IMR-90 (cell line): ENCODE results near the gene NEUROD2. TPM values are rescaled to one million over a fixed set of nuclear protein-coding genes. Genes with fewer than 3 reads are reported as not detected.

Source experiments
- ATAC-seq: fragments of 200-7000 bp; cut with Tn5 transposase; 2 replicates; pipeline ENCODE4 v1.9.1; 2020; ENCODE audit warnings: low read depth, mild to moderate bottlenecking, moderate library complexity
- BruUV-seq: library from RNA; stranded (reverse); fragments of 400-500 nt; replicated peaks from 2 replicates; lab custom pipeline; 2021; lab: Mats Ljungman, UMichigan
- CTCF ChIA-PET: fragments of 300-600 bp; formaldehyde crosslinking; extraction: SDS; loops from one replicate; lab custom pipeline; 2021; ENCODE audit warnings: antibody characterized with exemption; lab: Yijun Ruan, JAX
- POLR2A ChIA-PET: fragments of 300-600 bp; sonication (Branson Sonifier 250); formaldehyde crosslinking; loops from one replicate; lab custom pipeline; 2022; ENCODE audit warnings: antibody characterized with exemption; ENCODE audit not compliant: unreplicated experiment; lab: Charles Lee
- DNase-seq: peaks from one replicate; pipeline ENCODE4 v3.0.0; 2013
- H2AFZ ChIP-seq: replicated peaks from 2 replicates; pipeline ENCODE3; 2013; ENCODE audit warnings: low read length, mild to moderate bottlenecking; ENCODE audit not compliant: poor library complexity
- H2AK5ac ChIP-seq: 2 replicates; pipeline ENCODE4 v1.6.1; 2013; ENCODE audit warnings: low read depth, low read length, inconsistent platforms
- H2AK9ac ChIP-seq: replicated peaks from 2 replicates; pipeline ENCODE3; 2013; ENCODE audit warnings: mild to moderate bottlenecking, low read depth, low read length, moderate library complexity; ENCODE audit not compliant: poor library complexity
- H2BK120ac ChIP-seq: 2 replicates; pipeline ENCODE4 v1.6.1; 2013; ENCODE audit warnings: low read depth, low read length, inconsistent platforms
- H2BK15ac ChIP-seq: 3 replicates; pipeline ENCODE4 v1.6.1; 2013; ENCODE audit warnings: low read depth, low read length, inconsistent platforms
- H2BK20ac ChIP-seq: 2 replicates; pipeline ENCODE4 v1.6.1; 2013; ENCODE audit warnings: low read depth, mild to moderate bottlenecking, inconsistent platforms, low read length, moderate library complexity
- H2BK5ac ChIP-seq: 2 replicates; pipeline ENCODE4 v1.6.1; 2013; ENCODE audit warnings: mild to moderate bottlenecking, low read depth, low read length, inconsistent platforms; ENCODE audit not compliant: poor library complexity, severe bottlenecking
- H3K14ac ChIP-seq: replicated peaks from 2 replicates; pipeline ENCODE4 v1.6.1; 2013; ENCODE audit warnings: low read depth, low read length, inconsistent platforms
- H3K18ac ChIP-seq: 2 replicates; pipeline ENCODE4 v1.6.1; 2013; ENCODE audit warnings: low read depth, low read length, control low read depth
- H3K23ac ChIP-seq: 2 replicates; pipeline ENCODE4 v1.6.1; 2013; ENCODE audit warnings: low read depth, low read length, inconsistent platforms
- H3K27ac ChIP-seq: 2 replicates; pipeline ENCODE4 v1.5.1; 2013; ENCODE audit warnings: mild to moderate bottlenecking, control low read depth, low read length; ENCODE audit not compliant: insufficient read depth
- H3K27me3 ChIP-seq: 2 replicates; pipeline ENCODE4 v1.6.1; 2013; ENCODE audit warnings: low read length; ENCODE audit not compliant: control insufficient read depth, insufficient read depth
- H3K36me3 ChIP-seq: 2 replicates; pipeline ENCODE4 v1.6.1; 2013; ENCODE audit warnings: low read length, mixed read lengths; ENCODE audit not compliant: control insufficient read depth, insufficient read depth
- H3K4ac ChIP-seq: 2 replicates; pipeline ENCODE4 v1.6.1; 2013; ENCODE audit warnings: low read depth, low read length, inconsistent platforms
- H3K4me1 ChIP-seq: 2 replicates; pipeline ENCODE4 v1.6.1; 2013; ENCODE audit warnings: low read length, mixed read lengths; ENCODE audit not compliant: control insufficient read depth, insufficient read depth
- H3K4me2 ChIP-seq: 2 replicates; pipeline ENCODE4 v1.6.1; 2013; ENCODE audit warnings: low read depth, mild to moderate bottlenecking, control low read depth, low read length, moderate library complexity
- H3K4me3 ChIP-seq: 2 replicates; pipeline ENCODE4 v1.5.1; 2013; ENCODE audit warnings: low read depth, mild to moderate bottlenecking, control low read depth, low read length, moderate library complexity; ENCODE audit not compliant: insufficient read depth
- H3K56ac ChIP-seq: 2 replicates; pipeline ENCODE4 v1.6.1; 2013; ENCODE audit warnings: low read length, inconsistent platforms; ENCODE audit not compliant: insufficient read depth; ENCODE audit errors: extremely low read depth
- H3K79me1 ChIP-seq, 2 experiments: 2 replicates each; pipeline ENCODE4 v1.6.1; 2013; ENCODE audit warnings: low read length in 2 of 2, inconsistent platforms in 1 of 2, low read depth in 1 of 2
- H3K9ac ChIP-seq: 2 replicates; pipeline ENCODE4 v1.6.1; 2013; ENCODE audit warnings: low read depth, low read length, control low read depth
- H3K9me1 ChIP-seq: 2 replicates; pipeline ENCODE4 v1.6.1; 2013; ENCODE audit warnings: low read length, inconsistent platforms; ENCODE audit not compliant: insufficient read depth
- H3K9me3 ChIP-seq: 2 replicates; pipeline ENCODE4 v1.6.1; 2013; ENCODE audit warnings: low read length; ENCODE audit not compliant: control insufficient read depth, insufficient read depth
- H4K20me1 ChIP-seq: 2 replicates; pipeline ENCODE4 v1.6.1; 2013; ENCODE audit warnings: low read length, inconsistent platforms; ENCODE audit not compliant: insufficient read depth
- H4K5ac ChIP-seq: 2 replicates; pipeline ENCODE4 v1.6.1; 2013; ENCODE audit warnings: mild to moderate bottlenecking, low read depth, low read length, control low read depth
- H4K8ac ChIP-seq, 2 experiments: 2 replicates each; pipeline ENCODE4 v1.6.1; 2013; ENCODE audit warnings: low read depth in 2 of 2, low read length in 2 of 2, control low read depth in 1 of 2, inconsistent platforms in 1 of 2
- H4K91ac ChIP-seq: 2 replicates; pipeline ENCODE4 v1.6.1; 2013; ENCODE audit warnings: low read depth, low read length, inconsistent platforms; ENCODE audit not compliant: insufficient read depth
- BHLHE40 ChIP-seq: fragments of 150-350 bp; IDR thresholded peaks from 2 replicates; pipeline ENCODE4 v1.6.1; 2016; ENCODE audit warnings: mild to moderate bottlenecking, low read depth, low read length
- CHD1 ChIP-seq: IDR thresholded peaks from 2 replicates; pipeline ENCODE4 v1.6.1; 2012; ENCODE audit warnings: low read depth, low read length, improper control_type of control experiment
- MAFK ChIP-seq: IDR thresholded peaks from 2 replicates; pipeline ENCODE4 v1.6.1; 2012; ENCODE audit warnings: low read depth, low read length, improper control_type of control experiment
- MAZ ChIP-seq: IDR thresholded peaks from 2 replicates; pipeline ENCODE4 v1.6.1; 2012; ENCODE audit warnings: low read depth, mild to moderate bottlenecking, low read length, improper control_type of control experiment, moderate library complexity, borderline replicate concordance
- MXI1 ChIP-seq: IDR thresholded peaks from 2 replicates; pipeline ENCODE4 v1.6.1; 2012; ENCODE audit warnings: low read depth, mild to moderate bottlenecking, low read length, moderate library complexity, borderline replicate concordance
- NFE2L2 ChIP-seq: fragments of 150-350 bp; IDR thresholded peaks from 2 replicates; pipeline ENCODE4 v1.6.1; 2016; ENCODE audit warnings: low read depth, mild to moderate bottlenecking, low read length
- POLR2A ChIP-seq: IDR thresholded peaks from 2 replicates; pipeline ENCODE4 v1.6.1; 2012; ENCODE audit warnings: mild to moderate bottlenecking, low read depth, low read length
- RAD21 ChIP-seq: IDR thresholded peaks from 2 replicates; pipeline ENCODE4 v1.6.1; 2012; ENCODE audit warnings: low read length, improper control_type of control experiment
- RCOR1 ChIP-seq: IDR thresholded peaks from 2 replicates; pipeline ENCODE4 v1.6.1; 2012; ENCODE audit warnings: mild to moderate bottlenecking, low read length, improper control_type of control experiment; ENCODE audit not compliant: insufficient replicate concordance
- RFX5 ChIP-seq: IDR thresholded peaks from 2 replicates; pipeline ENCODE4 v1.8.0; 2012; ENCODE audit warnings: low read depth, mild to moderate bottlenecking, low read length, moderate library complexity
- SMC3 ChIP-seq: fragments of 150-350 bp; IDR thresholded peaks from 2 replicates; pipeline ENCODE4 v1.6.1; 2016; ENCODE audit warnings: low read depth, mild to moderate bottlenecking, antibody characterized with exemption, low read length, moderate library complexity
- USF2 ChIP-seq: fragments of 150-350 bp; IDR thresholded peaks from 2 replicates; pipeline ENCODE4 v1.6.1; 2017; ENCODE audit warnings: mild to moderate bottlenecking, antibody characterized with exemption, low read length, low read depth
- WGBS, 2 experiments: methylation state at CpG; one replicate each; pipeline versions ENCODE4 v1.1.5 to v1.1.7; 2013; ENCODE audit warnings: missing lambda C conversion rate in 2 of 2; ENCODE audit not compliant: insufficient read length in 1 of 2; ENCODE audit errors: extremely low coverage in 2 of 2; 5-methylcytosine and 5-hydroxymethylcytosine counted together
- dilution Hi-C: fragments of 300-500 bp; cut with HindIII; formaldehyde crosslinking; loops from one replicate; pipeline ENCODE4 v1.14.3; 2018; ENCODE audit warnings: low sequenced_read_pairs; ENCODE audit not compliant: unreplicated experiment
- in situ Hi-C: fragments of 300-500 bp; cut with MboI; formaldehyde crosslinking; loops from 3 replicates; pipeline ENCODE4 v1.14.3; 2019; ENCODE audit warnings: low sequenced_read_pairs, inconsistent platforms, mixed read lengths
- intact Hi-C: fragments of 100-400 bp; cut with micrococcal nuclease; formaldehyde crosslinking; loops from 2 replicates; pipeline ENCODE4 v1.10.0; 2022
- polyA plus RNA-seq, 3 experiments: library from polyadenylated mRNA; depleted of rRNA; stranded (reverse); fragments of >200 nt; gene quantifications; 2 replicates each; pipeline ENCODE4 v1.2.3, GENCODE V29; 2012; ENCODE audit warnings: low replicate concordance in 1 of 3
- total RNA-seq: library from RNA; depleted of rRNA; stranded (reverse); fragments of >200 nt; gene quantifications from 2 replicates; pipeline ENCODE4 v1.2.3, GENCODE V29; 2012

NEUROD2 gene
- total and polyA plus RNA-seq, 2 of the 4 experiments (the other 2 are of a cell fraction): not detected

GRCh38 chr17:39569126-39569525 is 38.6 kb downstream of the NEUROD2 start:
- H4K91ac ChIP-seq: no peak overlapping the region
- no peak overlapping the region for H3K27ac ChIP-seq
- intact Hi-C loops: no loop called here
- dilution Hi-C loops: no loop called here
- H3K9me1 ChIP-seq: 0 out of 2 replicates have a peak, but pooled peaks cover 3% of the 10 kb centered on the region
- H3K27me3 ChIP-seq: no peaks in the 10 kb centered on the region
- no peak for DNase-seq
- peaks cover 2% of the 10 kb centered on the region; the same call in 1 of the 2 replicates for H3K9me3 ChIP-seq
- no peak overlapping the region for H3K56ac ChIP-seq
- ChIA-PET CTCF (no interaction called here), POLR2A (no interaction called here)
- no peak overlapping the region for H2AK5ac ChIP-seq
- H3K4ac ChIP-seq: no peak overlapping the region
- ATAC-seq: no peak
- no peak overlapping the region for H3K9ac ChIP-seq
- no peak overlapping the region for H2AFZ ChIP-seq
- H3K4me3 ChIP-seq: no peak overlapping the region
- TF ChIP-seq CHD1 (no peak), RCOR1 (no peak), RAD21 (no peak), MAZ (no peak), MXI1 (no peak), MAFK (no peak), USF2 (no peak), NFE2L2 (no peak), BHLHE40 (no peak), RFX5 (no peak), SMC3 (no peak), POLR2A (no peak)
- H2BK120ac ChIP-seq: no peak overlapping the region
- no peak overlapping the region for H3K23ac ChIP-seq
- H4K20me1 ChIP-seq: no peaks in the 10 kb centered on the region
- no TSS peak for BruUV-seq
- H3K4me1 ChIP-seq: no peaks in the 10 kb centered on the region
- in situ Hi-C loops: no loop called here
- no peak overlapping the region for H2BK15ac ChIP-seq
- H2BK5ac ChIP-seq: no peak overlapping the region
- no peak overlapping the region for H3K18ac ChIP-seq
- H3K36me3 ChIP-seq: peaks cover 24% of the 10 kb centered on the region
- no peaks in the 10 kb centered on the region for H3K79me1 ChIP-seq
- no peak overlapping the region for H3K14ac ChIP-seq
- no peak overlapping the region for H4K8ac ChIP-seq
- H2BK20ac ChIP-seq: no peak overlapping the region
- no peak overlapping the region for H3K4me2 ChIP-seq
- H4K5ac ChIP-seq: no peak overlapping the region
- whole genome bisulfite sequencing, 2 experiments: no CpG with 5 or more reads among the region's 1 CpG
- H2AK9ac ChIP-seq: no peak overlapping the region
